Breast epithelium (tissue), 4 donors: Measurements from ENCODE around the gene ADAMTS13. TPM values are rescaled to one million over a fixed set of nuclear protein-coding genes. Genes with fewer than 3 reads are reported as not detected.

Experiments used
- DNase-seq, 2 donors: peaks; one replicate each; pipeline ENCODE4 v3.0.0-alpha.2; 2019; ENCODE audit warnings: low spot score in 2 of 2
- H3K27ac ChIP-seq, 2 donors: fragments of 200-600 bp; sonication (generic) in 1 of 2; one replicate each; pipeline ENCODE4 v1.5.1; 2016 to 2019; ENCODE audit warnings: mild to moderate bottlenecking in 1 of 2
- H3K27me3 ChIP-seq, 2 donors: fragments of 200-600 bp; sonication (generic) in 1 of 2; one replicate each; pipeline versions ENCODE4 v1.5.1 to v1.6.0; 2017 to 2019; ENCODE audit warnings: control low read depth in 1 of 2, mild to moderate bottlenecking in 1 of 2
- H3K36me3 ChIP-seq: fragments of 200-600 bp; one replicate; pipeline ENCODE4 v1.5.1; 2019
- H3K4me1 ChIP-seq, 2 donors: fragments of 200-600 bp; sonication (generic); one replicate each; pipeline ENCODE4 v1.5.1; 2016 to 2019; ENCODE audit warnings: control low read depth in 1 of 2
- H3K4me3 ChIP-seq, 3 donors: fragments of 200-600 bp; sonication (generic); 1 replicate in 2 of 3; 2 replicates in 1 of 3; pipeline ENCODE4 v1.5.1; 2016 to 2019; ENCODE audit warnings: mild to moderate bottlenecking in 3 of 3, moderate library complexity in 2 of 3
- H3K9me3 ChIP-seq, 2 donors: fragments of 200-600 bp; sonication (generic) in 1 of 2; one replicate each; pipeline ENCODE4 v1.5.1; 2016 to 2019; ENCODE audit warnings: control low read depth in 1 of 2
- CTCF ChIP-seq, 3 donors: fragments of 450-650 bp; IDR thresholded peaks; one replicate each; pipeline ENCODE4 v1.5.1; 2016 to 2017; ENCODE audit warnings: antibody characterized with exemption in 3 of 3, mild to moderate bottlenecking in 3 of 3, moderate library complexity in 3 of 3
- POLR2A ChIP-seq: fragments of 450-650 bp; IDR thresholded peaks from one replicate; pipeline ENCODE4 v1.6.1; 2016; ENCODE audit warnings: antibody characterized with exemption, mild to moderate bottlenecking, moderate library complexity
- POLR2AphosphoS5 ChIP-seq, 3 donors: sonication (generic); formaldehyde crosslinking; IDR thresholded peaks; one replicate each; pipeline ENCODE4 v1.6.1; 2017; ENCODE audit warnings: antibody characterized with exemption in 3 of 3
- intact Hi-C: fragments of 100-400 bp; cut with DNase I; formaldehyde crosslinking; loops from one replicate; pipeline ENCODE4 v1.15.1; 2023; ENCODE audit warnings: low total_unique reads
- total RNA-seq, 3 donors: library from RNA; depleted of rRNA; stranded (reverse); fragments of >200 nt; gene quantifications; one replicate each; pipeline ENCODE4 v1.1.0, GENCODE V29; 2016

ADAMTS13 gene
- total RNA-seq, 3 donors from 2014 or later: 0.88 to 2.9 (median 0.96) TPM

GRCh38 chr9:133464638-133465037, 42.5 kb downstream of the ADAMTS13 start:
- intact Hi-C loops: no loop called here
- H3K9me3 ChIP-seq: no peaks in the 10 kb centered on the region
- no peaks in the 10 kb centered on the region for H3K27me3 ChIP-seq
- H3K4me3 ChIP-seq: no peak overlapping the region
- DNase-seq: no peak
- no peaks in the 10 kb centered on the region for H3K36me3 ChIP-seq
- no peak overlapping the region for H3K27ac ChIP-seq
- TF ChIP-seq POLR2A (no peak), POLR2AphosphoS5 (IDR thresholded peaks at IDR 0.05) (no peak)
- H3K4me1 ChIP-seq: peaks cover 0 to 7% of the 10 kb centered on the region in 2 donors

GRCh38 chr9:133465984-133466383, 43.8 kb downstream of the ADAMTS13 start:
- H3K27ac ChIP-seq: no peak overlapping the region
- no peaks in the 10 kb centered on the region for H3K36me3 ChIP-seq
- no peaks in the 10 kb centered on the region for H3K27me3 ChIP-seq
- H3K4me1 ChIP-seq: peaks cover 0 to 1% of the 10 kb centered on the region in 2 donors
- intact Hi-C loops: no loop called here
- no peak for DNase-seq
- H3K4me3 ChIP-seq: no peak overlapping the region
- TF ChIP-seq POLR2A (no peak), CTCF (IDR thresholded peaks at IDR 0.05) (no peak), POLR2AphosphoS5 (IDR thresholded peaks at IDR 0.05) (no peak)
- no peaks in the 10 kb centered on the region for H3K9me3 ChIP-seq

GRCh38 chr9:133467101-133467500, 44.9 kb downstream of the ADAMTS13 start:
- Histone ChIP-seq H3K9me3 (no peaks in the 10 kb centered on the region), H3K4me1 (no peaks in the 10 kb centered on the region), H3K27me3 (no peaks in the 10 kb centered on the region), H3K36me3 (no peaks in the 10 kb centered on the region), H3K27ac (no peak overlapping the region), H3K4me3 (no peak overlapping the region)
- TF ChIP-seq POLR2AphosphoS5 (IDR thresholded peaks at IDR 0.05): no peak
- TF ChIP-seq CTCF (IDR thresholded peaks at IDR 0.05): no peak
- no peak for TF ChIP-seq POLR2A
- DNase-seq: no peak
- intact Hi-C loops: no loop called here

- Histone ChIP-seq H3K36me3 (no peaks in the 10 kb centered on the region), H3K4me3 (no peak overlapping the region), H3K4me1 (no peaks in the 10 kb centered on the region), H3K27ac (no peak overlapping the region), H3K27me3 (peaks cover 0 to under 1% of the 10 kb centered on the region in 2 donors), H3K9me3 (no peaks in the 10 kb centered on the region)
- no peak for DNase-seq
- intact Hi-C loops: no loop called here
- TF ChIP-seq POLR2AphosphoS5 (IDR thresholded peaks at IDR 0.05): no peak
- TF ChIP-seq POLR2A: no peak
- no peak for TF ChIP-seq CTCF (IDR thresholded peaks at IDR 0.05)
Observed at GRCh38 chr9:133468374-133468773, 46.2 kb downstream of the ADAMTS13 start.

GRCh38 chr9:133468777-133469421, 46.7 kb downstream of the ADAMTS13 start:
- DNase-seq: no peak
- no peaks in the 10 kb centered on the region for H3K36me3 ChIP-seq
- no peaks in the 10 kb centered on the region for H3K4me1 ChIP-seq
- no peak overlapping the region for H3K4me3 ChIP-seq
- no peak overlapping the region for H3K27ac ChIP-seq
- TF ChIP-seq CTCF (IDR thresholded peaks at IDR 0.05) (no peak), POLR2AphosphoS5 (IDR thresholded peaks at IDR 0.05) (no peak), POLR2A (no peak)
- no peaks in the 10 kb centered on the region for H3K9me3 ChIP-seq
- H3K27me3 ChIP-seq: peaks cover 0 to 5% of the 10 kb centered on the region in 2 donors
- intact Hi-C loops: no loop called here
